Measurements from ENCODE around the gene RTN3.

The RTN3 gene

GRCh38 chr11:63775191-63775590 is 93.9 kb downstream of the RTN3 start:
- Histone ChIP-seq H3K79me1 (ENCODE audit: low read depth, low read length) (no peaks in the 10 kb centered on the region), H2BK12ac (ENCODE audit: low read length) (no peak overlapping the region), H3K36me3 (replicated peaks in 1 of 2; ENCODE audit: control insufficient read depth in 2 of 2, insufficient read depth in 2 of 2, low read length in 2 of 2) (no peaks in the 10 kb centered on the region), H4K8ac (ENCODE audit: low read depth, low read length) (no peak overlapping the region), H2BK120ac (ENCODE audit: low read depth, low read length) (no peak overlapping the region), H4K91ac (ENCODE audit: low read depth, low read length, poor library complexity) (no peak overlapping the region), H3K4ac (ENCODE audit: low read length) (no peak overlapping the region), H2AK5ac (ENCODE audit: low read depth, low read length) (no peak overlapping the region), H3K27ac (replicated peaks; ENCODE audit: low read length) (no peak overlapping the region), H3K4me3 (ENCODE audit: low read length in 2 of 2) (no peak overlapping the region), H2AFZ (ENCODE audit: low read length) (no peak overlapping the region), H2BK15ac (ENCODE audit: low read length) (no peak overlapping the region), H3K14ac (ENCODE audit: low read length) (no peak overlapping the region), H3K27me3 (ENCODE audit: control insufficient read depth in 3 of 3, insufficient read depth in 3 of 3, low read depth in 1 of 3, low read length in 3 of 3) (no peaks in the 10 kb centered on the region), H3K23ac (ENCODE audit: low read depth, low read length, poor library complexity) (no peak overlapping the region), H3K4me1 (ENCODE audit: control insufficient read depth in 2 of 2, insufficient read depth in 1 of 2, low read depth in 1 of 2, low read length in 2 of 2) (peaks cover 5 to 12% of the 10 kb centered on the region in 2 donors), H3K4me2 (ENCODE audit: insufficient read depth, low read length, poor library complexity, severe bottlenecking) (no peak overlapping the region), H3K18ac (ENCODE audit: low read length) (no peak overlapping the region), H2BK5ac (ENCODE audit: low read length) (no peak overlapping the region), H3K9ac (ENCODE audit: low read depth, low read length, poor library complexity) (no peak overlapping the region), H3K9me3 (replicated peaks in 1 of 2; ENCODE audit: control insufficient read depth in 2 of 2, insufficient read depth in 1 of 2, low read depth in 1 of 2, low read length in 2 of 2) (no peaks in the 10 kb centered on the region)
- DNase-seq (ENCODE audit: low spot score) = no peak
- no CpG with 5 or more reads among the region's 3 CpGs for WGBS, 2 donors (ENCODE audit: extremely low coverage in 2 of 2, insufficient read length in 2 of 2, insufficient replicate concordance in 1 of 2)

DNA sequence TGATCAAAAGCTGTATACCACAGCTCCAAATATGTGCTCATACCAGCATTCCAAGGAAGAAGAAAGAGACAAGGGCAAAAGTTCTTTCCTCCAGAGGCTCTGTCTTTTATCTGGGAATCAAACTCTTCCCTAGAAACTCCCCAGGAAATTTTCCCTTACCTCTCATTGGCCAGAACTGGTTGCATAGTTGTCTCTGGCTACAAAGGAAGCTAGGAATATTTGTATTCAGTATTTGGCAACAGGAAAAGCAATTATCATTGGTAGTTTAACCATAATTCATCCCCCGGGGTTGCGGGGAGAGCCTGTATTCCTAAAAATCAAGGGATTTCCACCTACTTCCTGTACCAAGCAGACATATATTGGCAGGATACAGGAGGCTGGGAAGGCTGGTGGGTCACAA is 97.7 kb downstream of the RTN3 start:
- Histone ChIP-seq H3K27ac (replicated peaks; ENCODE audit: low read length) (no peak overlapping the region), H3K4me2 (ENCODE audit: insufficient read depth, low read length, poor library complexity, severe bottlenecking) (no peak overlapping the region), H2BK15ac (ENCODE audit: low read length) (no peak overlapping the region), H3K23ac (ENCODE audit: low read depth, low read length, poor library complexity) (no peak overlapping the region), H2AK5ac (ENCODE audit: low read depth, low read length) (no peak overlapping the region), H3K14ac (ENCODE audit: low read length) (no peak overlapping the region), H3K27me3 (ENCODE audit: control insufficient read depth in 3 of 3, insufficient read depth in 3 of 3, low read depth in 1 of 3, low read length in 3 of 3) (no peaks in the 10 kb centered on the region), H3K9ac (ENCODE audit: low read depth, low read length, poor library complexity) (no peak overlapping the region), H3K4ac (ENCODE audit: low read length) (no peak overlapping the region), H2BK120ac (ENCODE audit: low read depth, low read length) (no peak overlapping the region), H3K9me3 (replicated peaks in 1 of 2; ENCODE audit: control insufficient read depth in 2 of 2, insufficient read depth in 1 of 2, low read depth in 1 of 2, low read length in 2 of 2) (no peaks in the 10 kb centered on the region), H3K4me3 (ENCODE audit: low read length in 2 of 2) (no peak overlapping the region), H2BK12ac (ENCODE audit: low read length) (no peak overlapping the region), H3K36me3 (replicated peaks in 1 of 2; ENCODE audit: control insufficient read depth in 2 of 2, insufficient read depth in 2 of 2, low read length in 2 of 2) (no peaks in the 10 kb centered on the region), H3K18ac (ENCODE audit: low read length) (no peak overlapping the region), H3K4me1 (ENCODE audit: control insufficient read depth in 2 of 2, insufficient read depth in 1 of 2, low read depth in 1 of 2, low read length in 2 of 2) (peaks cover 0 to 8% of the 10 kb centered on the region in 2 donors), H3K79me1 (ENCODE audit: low read depth, low read length) (no peaks in the 10 kb centered on the region), H4K8ac (ENCODE audit: low read depth, low read length) (no peak overlapping the region), H4K91ac (ENCODE audit: low read depth, low read length, poor library complexity) (no peak overlapping the region), H2AFZ (ENCODE audit: low read length) (no peak overlapping the region), H2BK5ac (ENCODE audit: low read length) (no peak overlapping the region)
- DNase-seq (ENCODE audit: low spot score) = no peak
- WGBS, 2 donors (ENCODE audit: extremely low coverage in 2 of 2, insufficient read length in 2 of 2, insufficient replicate concordance in 1 of 2) = no CpG with 5 or more reads among the region's 2 CpGs

DNA sequence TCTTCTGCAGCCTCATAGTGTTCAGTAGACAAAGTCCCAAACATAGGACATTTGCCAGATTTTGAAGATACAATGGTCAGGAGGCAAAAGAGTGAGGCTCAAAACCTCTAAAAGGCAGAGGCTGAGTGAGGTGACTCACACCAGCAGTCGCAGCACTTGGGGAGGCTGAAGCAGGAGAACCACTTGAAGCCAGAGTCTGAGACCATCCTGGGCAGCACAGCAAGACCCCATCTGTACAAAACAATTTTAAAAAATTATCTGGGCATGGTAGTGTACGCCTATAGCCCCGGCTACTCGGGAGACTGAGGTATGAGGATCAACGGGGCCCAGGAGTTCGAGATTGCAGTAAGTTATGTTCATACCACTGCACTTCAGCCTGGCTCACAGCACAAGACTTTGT is 101.4 kb downstream of the RTN3 start:
- H3K23ac ChIP-seq (ENCODE audit: low read depth, low read length, poor library complexity) = no peak overlapping the region
- H3K27me3 ChIP-seq (ENCODE audit: control insufficient read depth in 3 of 3, insufficient read depth in 3 of 3, low read depth in 1 of 3, low read length in 3 of 3) = no peaks in the 10 kb centered on the region
- H3K4me1 ChIP-seq (ENCODE audit: control insufficient read depth in 2 of 2, insufficient read depth in 1 of 2, low read depth in 1 of 2, low read length in 2 of 2) = peaks cover 2 to 8% of the 10 kb centered on the region in 2 donors
- H3K4me2 ChIP-seq (ENCODE audit: insufficient read depth, low read length, poor library complexity, severe bottlenecking) = no peak overlapping the region
- H2AFZ ChIP-seq (ENCODE audit: low read length) = no peak overlapping the region
- H3K27ac ChIP-seq (replicated peaks; ENCODE audit: low read length) = no peak overlapping the region
- H2BK120ac ChIP-seq (ENCODE audit: low read depth, low read length) = no peak overlapping the region
- WGBS, 2 donors (ENCODE audit: extremely low coverage in 2 of 2, insufficient read length in 2 of 2, insufficient replicate concordance in 1 of 2) = no CpG with 5 or more reads among the region's 6 CpGs
- H3K4me3 ChIP-seq (ENCODE audit: low read length in 2 of 2) = peak overlapping the region in 1 of 2 donors; percentile 46
- H4K8ac ChIP-seq (ENCODE audit: low read depth, low read length) = no peak overlapping the region
- H3K4ac ChIP-seq (ENCODE audit: low read length) = no peak overlapping the region
- H2BK15ac ChIP-seq (ENCODE audit: low read length) = no peak overlapping the region
- no peaks in the 10 kb centered on the region for H3K36me3 ChIP-seq (replicated peaks in 1 of 2; ENCODE audit: control insufficient read depth in 2 of 2, insufficient read depth in 2 of 2, low read length in 2 of 2)
- no peak overlapping the region for H3K9ac ChIP-seq (ENCODE audit: low read depth, low read length, poor library complexity)
- H3K14ac ChIP-seq (ENCODE audit: low read length) = no peak overlapping the region
- H2AK5ac ChIP-seq (ENCODE audit: low read depth, low read length) = no peak overlapping the region
- no peak overlapping the region for H3K18ac ChIP-seq (ENCODE audit: low read length)
- no peak for DNase-seq (ENCODE audit: low spot score)
- no peaks in the 10 kb centered on the region for H3K79me1 ChIP-seq (ENCODE audit: low read depth, low read length)
- H2BK5ac ChIP-seq (ENCODE audit: low read length) = no peak overlapping the region
- H4K91ac ChIP-seq (ENCODE audit: low read depth, low read length, poor library complexity) = no peak overlapping the region
- no peaks in the 10 kb centered on the region for H3K9me3 ChIP-seq (replicated peaks in 1 of 2; ENCODE audit: control insufficient read depth in 2 of 2, insufficient read depth in 1 of 2, low read depth in 1 of 2, low read length in 2 of 2)
- H2BK12ac ChIP-seq (ENCODE audit: low read length) = no peak overlapping the region

DNA sequence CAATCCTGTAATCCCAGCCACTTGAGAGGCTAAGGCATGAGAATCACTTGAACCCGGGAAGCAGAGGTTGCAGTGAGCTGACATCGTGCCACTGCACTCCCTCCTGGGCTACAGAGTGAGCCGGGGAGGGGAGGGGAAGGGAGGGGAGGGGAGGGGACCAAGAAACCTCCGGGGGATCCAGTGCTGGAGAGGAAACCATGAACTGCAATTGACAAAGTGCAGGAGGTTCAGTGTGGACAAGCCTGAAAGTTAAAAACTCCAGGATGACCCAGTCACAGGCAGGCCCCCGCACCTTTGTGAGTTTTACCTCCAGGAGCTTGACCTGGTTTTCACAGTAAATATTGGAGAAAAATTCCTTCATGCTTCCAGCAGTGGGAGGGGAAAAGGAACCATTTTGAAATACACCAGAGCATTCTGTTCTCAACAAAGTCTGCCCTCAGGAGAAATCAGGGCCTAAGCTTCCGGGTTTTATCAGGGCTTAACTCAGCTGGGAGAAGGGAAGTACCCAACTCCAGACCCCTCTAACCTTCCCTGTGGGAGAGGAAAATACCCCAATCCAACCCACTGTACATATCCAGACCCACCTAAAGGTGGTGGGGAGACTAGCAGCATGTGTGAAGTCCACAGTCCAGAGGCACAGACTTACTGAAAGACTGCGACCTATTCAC is 102.8 kb downstream of the RTN3 start:
- no peak overlapping the region for H3K4me2 ChIP-seq (ENCODE audit: insufficient read depth, low read length, poor library complexity, severe bottlenecking)
- no peak overlapping the region for H2BK120ac ChIP-seq (ENCODE audit: low read depth, low read length)
- no peak overlapping the region for H2BK5ac ChIP-seq (ENCODE audit: low read length)
- H2BK12ac ChIP-seq (ENCODE audit: low read length) = no peak overlapping the region
- no peaks in the 10 kb centered on the region for H3K36me3 ChIP-seq (replicated peaks in 1 of 2; ENCODE audit: control insufficient read depth in 2 of 2, insufficient read depth in 2 of 2, low read length in 2 of 2)
- peaks cover 2 to 4% of the 10 kb centered on the region in 2 donors for H3K4me1 ChIP-seq (ENCODE audit: control insufficient read depth in 2 of 2, insufficient read depth in 1 of 2, low read depth in 1 of 2, low read length in 2 of 2)
- H3K79me1 ChIP-seq (ENCODE audit: low read depth, low read length) = no peaks in the 10 kb centered on the region
- H3K14ac ChIP-seq (ENCODE audit: low read length) = no peak overlapping the region
- H3K9ac ChIP-seq (ENCODE audit: low read depth, low read length, poor library complexity) = no peak overlapping the region
- no peak overlapping the region for H4K91ac ChIP-seq (ENCODE audit: low read depth, low read length, poor library complexity)
- H4K8ac ChIP-seq (ENCODE audit: low read depth, low read length) = no peak overlapping the region
- no peak overlapping the region for H2BK15ac ChIP-seq (ENCODE audit: low read length)
- H3K18ac ChIP-seq (ENCODE audit: low read length) = no peak overlapping the region
- no peak overlapping the region for H3K4me3 ChIP-seq (ENCODE audit: low read length in 2 of 2)
- H3K27ac ChIP-seq (replicated peaks; ENCODE audit: low read length) = no peak overlapping the region
- no CpG with 5 or more reads among the region's 7 CpGs for WGBS, 2 donors (ENCODE audit: extremely low coverage in 2 of 2, insufficient read length in 2 of 2, insufficient replicate concordance in 1 of 2)
- H3K23ac ChIP-seq (ENCODE audit: low read depth, low read length, poor library complexity) = no peak overlapping the region
- H2AK5ac ChIP-seq (ENCODE audit: low read depth, low read length) = no peak overlapping the region
- H2AFZ ChIP-seq (ENCODE audit: low read length) = peak overlapping the region; percentile 93
- no peaks in the 10 kb centered on the region for H3K27me3 ChIP-seq (ENCODE audit: control insufficient read depth in 3 of 3, insufficient read depth in 3 of 3, low read depth in 1 of 3, low read length in 3 of 3)
- H3K9me3 ChIP-seq (replicated peaks in 1 of 2; ENCODE audit: control insufficient read depth in 2 of 2, insufficient read depth in 1 of 2, low read depth in 1 of 2, low read length in 2 of 2) = no peaks in the 10 kb centered on the region
- DNase-seq (ENCODE audit: low spot score) = no peak
- H3K4ac ChIP-seq (ENCODE audit: low read length) = no peak overlapping the region

Measured in neuronal stem cell (in vitro differentiated cells).